ENCODE measurements around the gene MRPL12.

The MRPL12 gene

DNA sequence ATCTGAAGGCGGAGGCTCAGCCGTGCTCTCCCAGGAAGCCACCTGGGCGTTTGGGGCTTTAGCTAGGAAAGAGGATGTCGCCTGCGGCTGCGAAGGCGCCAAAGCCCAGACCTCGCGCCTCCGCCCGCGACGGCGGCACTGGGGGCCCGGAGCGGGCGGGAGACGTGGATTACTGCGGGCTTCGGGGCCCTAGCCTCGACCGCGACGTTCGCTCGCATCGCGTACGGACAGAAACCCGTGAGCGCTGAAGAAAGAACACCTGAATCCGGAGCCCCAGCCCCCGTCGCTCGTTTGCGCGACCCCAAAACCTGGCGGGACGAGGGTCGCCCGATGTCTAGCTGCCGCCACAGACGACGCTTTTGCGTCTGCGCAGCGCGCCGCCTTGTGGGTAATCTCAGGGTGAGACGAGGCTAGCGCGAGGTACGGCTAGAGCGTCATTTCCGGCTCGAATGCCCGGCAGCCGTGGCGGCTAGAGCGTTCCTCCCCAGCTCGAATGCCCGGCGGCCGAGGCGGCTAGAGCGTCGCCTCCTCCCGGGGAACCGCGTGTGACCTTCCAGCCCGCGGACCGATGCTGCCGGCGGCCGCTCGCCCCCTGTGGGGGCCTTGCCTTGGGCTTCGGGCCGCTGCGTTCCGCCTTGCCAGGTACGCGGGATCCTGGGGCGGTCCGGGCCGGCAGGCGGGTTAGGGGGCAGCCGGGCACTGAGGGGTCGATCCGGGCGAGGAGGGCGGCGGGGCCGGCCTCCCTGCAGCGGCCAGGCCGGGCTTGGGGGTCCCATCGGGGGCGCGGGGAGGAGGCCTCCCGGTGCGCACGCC is at the start of gene MRPL12:
MRPL12 (plus strand) TSS at position 434 of the 813 bp plus-strand sequence; CDS start at position 569, 135 bp downstream.
- DNase-seq = peak; percentile 94

DNA sequence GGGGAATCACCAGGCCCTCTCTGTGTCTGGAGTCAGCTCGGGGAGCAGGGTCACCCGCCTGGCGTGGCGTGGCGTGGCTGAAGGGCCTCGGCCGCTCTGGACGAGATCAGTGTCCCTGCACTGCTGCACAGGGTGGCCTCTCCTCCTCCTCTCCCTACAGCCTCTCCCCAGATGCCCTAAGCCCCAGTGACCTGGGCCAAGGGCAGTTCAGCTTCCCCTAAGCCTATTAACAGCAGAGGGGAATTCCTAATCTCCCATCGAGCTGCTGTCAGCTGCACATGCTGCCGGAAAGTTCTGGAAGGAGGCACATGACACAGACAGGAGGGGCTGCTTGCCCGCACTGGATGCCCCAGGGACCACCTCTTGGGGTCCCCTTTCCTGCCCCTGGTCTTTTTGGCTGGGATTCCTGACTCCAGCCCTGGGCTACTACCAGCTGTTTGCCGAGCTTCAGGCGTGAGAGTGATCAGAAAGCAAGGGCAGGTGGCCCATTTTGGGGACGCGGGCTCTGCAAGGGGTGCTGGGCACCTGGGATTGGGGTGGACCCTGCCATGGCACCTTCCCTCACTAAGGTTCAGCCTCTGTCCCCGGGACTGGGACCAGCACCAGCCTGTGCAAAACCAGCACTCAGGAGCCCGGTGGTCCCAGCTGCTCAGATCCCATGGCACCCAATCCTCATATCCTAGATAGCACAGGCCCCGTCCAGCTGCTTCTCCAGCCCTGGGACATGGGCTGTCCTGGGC is 47.6 kb upstream of the MRPL12 start:
- DNase-seq = no peak

DNA sequence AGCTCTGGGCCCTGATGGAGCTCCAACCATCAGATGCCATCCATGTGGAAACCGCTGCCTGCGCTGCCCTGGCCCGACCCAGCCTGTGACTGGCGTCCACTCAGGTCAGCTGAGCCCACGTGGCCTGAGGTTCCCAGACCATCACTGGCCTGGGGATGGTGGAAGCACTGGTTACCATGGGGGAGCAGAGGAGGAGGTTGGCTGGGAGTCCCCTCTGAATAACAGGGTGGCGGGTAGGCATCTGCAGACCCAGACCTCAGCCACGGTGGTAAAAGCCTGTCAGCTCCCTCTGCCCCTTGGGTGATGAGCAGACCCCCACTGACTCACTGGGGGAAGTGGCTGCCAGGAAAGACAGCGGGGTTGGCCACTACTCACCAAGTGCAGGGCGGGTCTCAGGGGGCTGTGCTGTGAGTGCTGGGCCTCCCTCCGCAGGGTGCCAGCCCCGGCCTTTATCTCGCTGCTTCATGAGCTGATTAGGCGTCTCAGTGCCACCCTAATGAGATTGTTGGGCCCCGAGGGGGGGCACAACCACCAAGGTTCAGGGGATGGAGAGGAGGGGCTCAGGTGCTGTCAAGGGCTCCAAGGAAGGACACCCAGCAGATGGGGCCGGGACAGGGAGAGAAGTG is 46.9 kb upstream of the MRPL12 start, which contains the start of gene PDE6G:
PDE6G (minus strand) TSS at position 425 of the 626 bp plus-strand sequence. CDS start 3,237 bp downstream, outside the sequence.
- no peak for DNase-seq

DNA sequence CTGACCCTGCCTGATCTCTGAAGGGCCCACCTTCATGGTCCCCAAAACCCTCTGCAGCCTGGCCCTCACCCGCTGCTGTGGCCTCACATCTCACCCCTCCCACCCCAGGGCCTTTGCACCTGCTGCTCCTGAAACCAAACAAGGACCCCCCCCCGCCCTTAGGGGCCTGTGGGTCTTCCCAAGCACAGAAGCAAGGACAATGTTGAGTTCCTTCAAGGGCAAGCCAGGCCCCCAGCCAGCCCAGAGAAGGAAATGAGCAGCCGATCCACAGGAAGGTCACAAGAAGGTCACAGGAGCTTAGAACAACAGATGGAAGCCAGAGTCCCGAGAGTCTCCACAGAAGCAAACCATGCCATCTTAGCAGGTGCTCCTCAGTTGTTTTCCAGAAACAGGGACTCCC is 46.3 kb upstream of the MRPL12 start:
- no peak for DNase-seq

DNA sequence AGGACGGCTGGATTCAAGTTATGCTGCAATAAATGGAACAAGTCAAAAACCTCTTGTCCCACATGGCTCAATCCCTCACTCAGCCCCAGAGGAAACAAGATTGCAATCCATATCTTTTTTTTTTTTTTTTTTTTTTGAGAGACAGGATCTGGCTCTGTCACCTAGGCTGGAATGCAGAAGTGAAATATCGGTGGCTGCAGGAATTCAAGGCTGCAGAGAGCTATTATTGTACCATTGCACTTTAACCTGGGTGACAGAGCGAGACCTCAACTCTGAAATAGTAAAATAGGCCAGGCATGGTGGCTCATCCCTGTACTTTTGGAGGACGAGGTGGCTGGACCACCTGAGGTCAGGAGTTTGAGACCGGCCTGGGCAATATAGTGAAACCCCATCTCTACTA is 44.1 kb upstream of the MRPL12 start:
- no peak for DNase-seq

DNA sequence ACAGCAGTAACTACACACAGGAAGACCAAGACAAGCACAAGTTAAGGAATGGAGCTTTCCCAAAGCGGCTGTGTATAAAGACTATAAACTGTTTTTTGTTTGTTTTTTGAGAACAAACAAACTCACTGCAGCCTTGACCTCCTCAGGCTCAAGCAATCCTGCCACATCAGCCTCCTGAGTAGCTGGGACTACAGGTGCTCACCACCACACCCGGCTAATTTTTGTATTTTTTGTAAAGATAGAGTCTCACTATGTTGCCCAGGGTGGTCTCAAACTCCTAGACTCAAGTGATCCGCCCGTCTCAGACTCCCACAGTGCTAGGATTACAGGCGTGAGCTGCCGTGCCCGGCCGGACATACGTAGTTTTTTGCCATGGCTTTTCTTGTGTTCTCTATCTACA is 42.7 kb upstream of the MRPL12 start:
- DNase-seq = no peak

DNA sequence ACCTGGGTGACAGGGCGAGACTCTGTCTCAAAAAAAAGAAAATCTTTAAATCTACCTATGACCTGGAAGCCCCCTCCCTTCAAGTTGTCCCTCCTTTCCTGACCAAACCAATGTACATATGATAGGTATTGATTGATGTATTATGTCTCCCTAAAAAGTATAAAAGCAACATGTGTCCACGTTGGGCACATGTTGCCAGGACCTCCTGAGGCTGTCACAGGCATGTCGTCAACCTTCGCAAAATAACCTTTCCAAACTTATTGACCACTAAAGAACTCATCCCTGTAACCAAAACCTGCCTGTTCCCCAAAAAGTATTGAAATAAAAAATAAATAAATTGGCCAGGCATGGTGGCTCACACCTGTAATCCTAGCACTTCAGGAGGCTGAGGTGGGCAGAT is 41.2 kb upstream of the MRPL12 start:
- DNase-seq = no peak

DNA sequence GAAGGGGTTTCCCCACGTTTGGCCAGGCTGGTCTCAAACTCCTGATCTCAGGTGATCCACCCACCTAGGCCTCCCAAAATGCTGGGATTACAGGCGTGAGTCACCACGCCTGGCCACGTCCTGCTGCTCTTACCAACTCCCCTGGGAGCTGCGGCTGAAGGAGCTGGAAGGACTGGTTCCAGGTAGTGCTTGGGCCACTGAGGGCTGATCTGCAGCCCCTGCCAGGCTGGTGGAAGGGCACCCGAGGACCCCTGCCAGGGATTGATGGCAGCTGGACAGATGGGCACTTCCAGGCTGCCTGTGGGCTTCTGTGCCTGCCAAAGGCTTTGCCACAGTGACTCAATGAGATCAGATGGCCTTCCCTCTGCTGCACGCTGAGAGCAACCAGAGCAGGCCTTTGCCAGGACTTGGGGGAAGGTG is 39.1 kb upstream of the MRPL12 start:
- peak; percentile 32 for DNase-seq

DNA sequence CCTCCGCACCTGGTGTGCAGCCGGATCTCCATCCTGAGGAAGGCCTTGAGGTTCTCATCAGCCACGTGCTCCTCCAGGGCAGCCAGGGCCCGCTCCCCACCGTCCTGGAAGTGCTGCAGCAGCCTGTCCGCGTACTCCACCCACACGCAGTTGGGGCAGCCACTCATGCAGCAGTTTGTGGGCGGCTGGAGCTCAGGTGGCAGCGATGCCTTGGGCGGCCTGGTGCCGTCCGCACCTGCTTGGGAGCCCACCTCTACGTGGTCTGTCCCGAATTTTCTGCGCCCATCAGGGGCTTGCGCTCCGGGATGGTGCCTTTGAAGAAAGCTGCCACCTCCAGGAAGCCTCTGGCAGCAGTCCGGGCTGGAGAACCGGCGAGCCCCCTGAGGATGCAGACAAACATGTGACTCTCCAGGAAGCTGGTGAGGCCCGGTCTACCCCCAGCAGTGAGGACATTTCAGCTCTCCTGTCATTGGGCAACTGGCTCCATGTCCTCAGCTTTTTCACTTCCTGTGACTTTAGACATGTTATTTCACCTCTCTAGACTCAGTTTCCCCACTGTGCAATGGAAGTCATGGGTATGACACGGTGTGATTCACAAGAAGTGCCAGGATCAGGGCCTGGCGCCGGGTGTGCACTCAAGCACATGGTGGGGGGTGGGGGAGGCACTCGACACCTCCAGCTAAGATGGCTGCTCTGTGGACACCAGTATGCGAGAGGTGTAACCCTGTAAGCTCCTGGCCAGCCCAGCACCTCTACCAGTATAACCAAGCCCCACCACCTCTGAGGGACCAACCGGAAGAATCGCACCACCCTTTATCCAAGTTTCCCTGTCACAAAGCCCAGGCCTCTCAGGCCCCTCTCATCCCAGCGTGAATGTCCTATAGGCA is 37.7 kb upstream of the MRPL12 start:
- DNase-seq = peak; percentile 79

DNA sequence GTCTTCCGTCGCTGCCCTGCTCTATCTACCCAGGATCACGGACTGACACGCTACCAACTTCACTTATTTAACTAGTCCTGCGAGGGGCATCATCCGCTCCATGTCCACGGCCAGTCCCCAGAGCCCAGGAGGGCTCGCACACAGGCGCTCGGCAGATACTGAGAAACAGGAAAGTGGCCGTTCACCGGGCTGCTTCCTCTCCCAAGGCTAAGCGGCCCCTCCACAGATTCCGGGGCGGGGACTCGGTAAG is 37.1 kb upstream of the MRPL12 start:
- peak; percentile 46 for DNase-seq

DNA sequence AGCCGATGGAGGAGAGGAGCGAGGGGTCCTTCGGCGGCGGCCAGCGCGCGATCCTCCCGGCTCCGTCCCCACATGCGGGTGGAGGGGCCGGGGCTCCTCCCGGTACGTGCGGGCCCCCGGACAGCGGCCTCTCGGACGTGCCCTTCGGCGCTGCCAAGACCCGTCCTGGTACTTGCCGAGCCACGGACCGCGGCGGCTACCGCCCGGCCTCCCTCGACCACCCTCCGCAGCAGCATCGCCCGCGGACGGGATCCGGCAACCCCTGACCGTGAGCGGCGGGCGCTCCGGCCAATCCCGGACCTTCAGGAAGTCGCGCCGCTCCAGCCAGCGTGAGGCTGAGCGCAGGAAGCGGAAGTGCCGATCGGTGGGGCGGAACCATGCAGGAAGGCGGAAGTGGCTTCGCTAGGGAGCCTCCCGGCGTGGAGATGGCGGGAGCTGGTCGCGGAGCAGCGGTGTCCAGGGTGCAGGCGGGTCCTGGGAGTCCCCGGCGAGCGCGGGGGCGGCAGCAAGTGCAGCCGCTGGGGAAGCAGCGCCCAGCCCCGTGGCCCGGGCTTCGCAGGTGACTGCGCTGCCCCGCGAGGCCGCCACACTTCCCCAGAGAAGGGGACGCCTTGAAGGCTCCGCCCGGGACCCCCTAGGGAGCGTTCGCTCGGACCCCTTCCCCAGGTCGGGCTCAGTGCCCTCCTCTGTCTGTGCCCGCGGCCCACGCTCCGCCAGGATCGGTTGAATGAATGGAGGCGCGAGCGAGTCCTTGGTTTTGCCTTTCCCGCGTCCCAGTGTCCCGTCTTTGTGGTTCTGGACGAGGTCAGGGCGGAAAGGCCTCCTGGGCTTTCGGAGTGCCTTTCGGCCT is 36.6 kb upstream of the MRPL12 start, which contains the start of the genes CCDC137 and OXLD1:
CCDC137 (plus strand) TSS at position 396 of the 850 bp plus-strand sequence; CDS start at position 426, 30 bp downstream.
OXLD1 (minus strand) TSS at position 264 of the 850 bp plus-strand sequence; CDS start at position 236, 28 bp downstream.
- peak; percentile 97 for DNase-seq

DNA sequence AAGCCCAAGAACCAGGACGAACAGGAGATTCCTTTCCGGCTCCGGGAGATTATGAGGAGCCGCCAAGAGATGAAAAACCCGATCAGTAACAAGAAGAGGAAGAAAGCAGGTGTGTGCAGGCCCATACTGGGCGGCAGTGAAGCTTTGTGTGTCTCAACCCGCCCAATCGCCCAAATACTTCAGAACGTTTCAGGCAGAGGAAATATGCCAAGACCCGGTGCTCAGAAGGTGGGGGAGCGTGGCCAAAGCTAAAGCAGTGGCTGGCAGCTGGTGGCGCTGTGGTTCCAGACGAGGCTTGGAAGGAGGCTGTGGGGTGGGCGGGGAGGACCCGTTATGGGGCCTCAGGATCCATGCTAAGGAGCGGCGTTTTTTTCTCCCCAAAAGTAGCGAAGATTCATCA is 35.4 kb upstream of the MRPL12 start:
- no peak for DNase-seq

DNA sequence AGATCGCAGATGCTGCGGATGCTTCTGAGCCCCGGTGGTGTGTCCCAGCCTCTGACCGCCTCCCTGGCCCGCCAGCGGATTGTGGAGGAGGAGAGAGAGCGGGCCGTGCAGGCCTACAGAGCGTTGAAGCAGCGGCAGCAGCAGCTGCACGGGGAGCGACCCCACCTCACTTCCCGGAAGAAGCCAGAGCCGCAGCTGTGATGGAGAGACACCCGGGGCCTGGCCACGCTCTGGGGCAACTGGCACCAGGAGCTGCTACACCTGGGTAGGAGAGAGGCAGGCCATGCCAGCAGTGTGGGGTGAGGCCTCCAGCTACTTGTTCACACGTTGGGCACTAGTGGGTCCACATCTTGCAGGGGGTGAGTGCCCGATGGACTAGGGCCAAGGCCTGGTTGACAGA is 30.7 kb upstream of the MRPL12 start:
- DNase-seq = no peak

DNA sequence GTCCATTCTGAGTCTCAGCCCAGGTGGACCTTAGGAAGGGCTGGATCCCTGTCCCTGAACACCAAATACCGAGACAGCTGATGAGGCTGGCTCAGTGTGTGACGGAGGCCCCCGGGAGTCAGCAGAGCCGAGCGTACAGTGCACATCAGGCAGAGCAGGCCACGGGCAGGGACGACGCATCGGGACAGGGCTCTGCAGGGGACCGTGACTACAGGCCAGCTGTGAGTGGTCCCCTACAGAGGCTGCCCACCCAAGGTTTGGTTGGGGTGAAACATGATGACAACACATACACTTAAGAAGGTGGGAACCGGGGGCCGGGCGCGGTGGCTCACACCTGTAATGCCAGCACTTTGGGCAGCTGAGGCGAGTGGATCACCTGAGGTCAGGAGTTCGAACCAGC is 30.2 kb upstream of the MRPL12 start:
- no peak for DNase-seq

DNA sequence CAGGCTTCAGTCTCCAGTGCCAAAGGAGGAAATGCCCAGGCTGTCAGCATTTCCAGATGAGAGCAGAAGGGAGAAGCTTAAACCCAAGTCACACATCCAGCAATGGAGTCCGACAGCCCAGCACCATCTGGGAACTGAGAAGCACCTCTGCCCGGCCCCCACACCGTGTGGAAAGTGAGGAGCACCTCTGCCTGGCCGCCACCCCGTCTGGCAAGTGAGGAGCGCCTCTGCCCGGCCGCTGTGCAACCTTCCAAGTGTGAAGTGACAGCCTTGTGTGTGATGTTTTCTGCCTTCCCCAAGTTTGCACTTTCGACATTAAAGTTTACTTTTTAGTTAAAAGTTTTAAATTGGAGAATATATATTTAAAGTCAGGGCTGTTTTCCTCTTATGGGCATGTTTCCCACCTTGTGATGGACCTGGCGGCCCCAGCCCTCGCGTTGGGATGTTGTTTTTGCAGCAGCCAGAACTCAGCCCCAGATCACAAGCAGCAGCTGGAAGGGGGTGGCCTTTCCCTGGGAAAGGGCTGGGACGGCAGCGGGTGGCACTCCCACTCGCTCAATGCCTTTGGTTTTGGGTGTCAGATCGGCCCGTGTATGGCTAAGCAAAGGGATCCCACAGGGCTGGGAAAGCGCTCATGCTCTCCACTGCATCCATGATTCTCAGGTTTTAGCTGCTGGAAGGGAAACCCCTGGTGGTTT is 29.5 kb upstream of the MRPL12 start:
- DNase-seq = no peak

DNA sequence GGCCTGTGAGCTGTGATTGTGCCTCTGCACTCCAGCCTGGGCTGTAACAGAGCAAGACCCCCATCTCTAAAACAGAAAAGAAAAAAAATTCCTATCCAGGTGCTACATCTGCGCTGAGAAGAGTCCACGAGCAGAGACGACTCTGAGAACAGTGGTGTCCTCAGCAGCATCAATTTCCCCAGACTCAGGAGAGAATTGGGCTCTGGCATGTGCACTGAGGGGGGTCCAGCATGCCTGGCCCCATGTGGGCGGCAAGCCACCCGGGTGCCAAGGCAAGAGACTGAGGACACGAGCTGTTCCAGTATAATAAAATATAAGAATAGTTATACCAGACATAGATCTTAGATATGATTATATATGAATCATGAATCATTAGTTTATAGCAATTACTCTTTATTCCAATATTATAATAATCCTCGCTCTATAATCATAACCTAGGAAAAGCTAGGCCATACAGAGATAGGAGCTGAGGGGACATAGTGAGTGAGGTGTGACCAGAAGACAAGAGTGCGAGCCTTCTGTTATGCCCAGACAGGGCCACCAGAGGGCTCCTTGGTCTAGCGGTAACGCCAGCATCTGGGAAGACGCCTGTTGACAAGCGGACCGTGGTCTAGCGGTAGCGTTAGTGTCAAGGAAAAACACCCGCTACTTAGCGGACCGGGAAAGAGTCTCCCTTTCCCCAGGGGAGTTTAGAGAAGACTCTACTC is 27.5 kb upstream of the MRPL12 start:
- DNase-seq = peak; percentile 45

DNA sequence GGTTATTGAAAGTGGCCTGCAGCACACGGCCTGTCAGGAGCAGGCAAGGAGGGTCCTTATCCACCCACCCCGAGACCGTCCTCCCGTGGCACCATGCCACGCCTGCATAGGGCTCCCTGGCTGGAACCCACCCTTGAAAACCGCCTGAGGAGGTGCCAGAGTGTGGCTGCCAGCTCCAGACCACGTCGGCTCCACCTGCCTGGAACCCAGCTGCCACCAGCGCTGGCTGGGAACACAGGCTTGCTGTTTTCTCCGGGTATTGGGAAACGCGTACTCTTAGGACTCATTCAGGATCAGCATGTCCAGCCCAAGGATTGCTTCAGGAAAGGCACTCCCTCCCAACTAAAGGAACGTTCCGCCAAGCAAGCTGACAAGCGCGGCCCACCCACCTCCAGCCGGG is 26.3 kb upstream of the MRPL12 start:
- no peak for DNase-seq

DNA sequence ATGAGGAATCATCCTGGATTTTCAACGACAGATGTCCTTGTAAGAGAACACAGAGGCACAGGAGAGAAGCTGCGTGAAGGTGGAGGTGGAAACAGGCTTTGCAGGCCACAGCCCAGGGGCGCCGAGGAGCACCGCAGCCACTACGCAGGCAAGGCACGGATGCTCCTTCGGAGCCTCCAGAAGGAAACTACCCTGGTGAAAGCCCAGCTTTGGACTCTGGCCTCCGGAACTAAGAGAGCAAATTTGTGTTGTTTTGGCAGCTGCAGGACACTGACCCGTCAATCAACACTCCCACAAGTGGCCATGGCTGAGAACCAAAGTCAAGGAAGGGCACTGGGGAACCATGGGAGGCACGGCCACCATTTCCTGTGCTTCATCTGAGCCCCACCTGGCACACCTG is 23.0 kb upstream of the MRPL12 start:
- DNase-seq = no peak

DNA sequence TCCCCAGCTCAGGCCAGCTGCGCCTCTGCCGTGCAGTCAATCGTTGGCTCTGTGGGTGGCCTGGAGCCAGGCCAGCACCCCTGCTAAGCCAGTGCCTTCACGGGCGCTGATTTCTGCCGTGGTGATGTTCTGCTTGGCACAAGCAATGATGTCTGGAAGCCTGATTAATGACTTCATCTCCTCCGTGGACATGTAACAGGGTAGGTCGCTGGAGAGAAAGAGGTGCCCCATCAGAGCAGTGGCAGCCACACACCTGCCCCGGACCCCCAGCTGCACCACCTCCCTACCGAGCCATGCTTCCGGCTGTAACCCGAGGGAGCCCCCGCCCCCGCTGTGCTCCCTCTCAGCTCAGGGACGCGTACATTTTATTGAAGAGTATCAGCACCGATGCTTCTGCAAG is 21.5 kb upstream of the MRPL12 start:
- DNase-seq = no peak

DNA sequence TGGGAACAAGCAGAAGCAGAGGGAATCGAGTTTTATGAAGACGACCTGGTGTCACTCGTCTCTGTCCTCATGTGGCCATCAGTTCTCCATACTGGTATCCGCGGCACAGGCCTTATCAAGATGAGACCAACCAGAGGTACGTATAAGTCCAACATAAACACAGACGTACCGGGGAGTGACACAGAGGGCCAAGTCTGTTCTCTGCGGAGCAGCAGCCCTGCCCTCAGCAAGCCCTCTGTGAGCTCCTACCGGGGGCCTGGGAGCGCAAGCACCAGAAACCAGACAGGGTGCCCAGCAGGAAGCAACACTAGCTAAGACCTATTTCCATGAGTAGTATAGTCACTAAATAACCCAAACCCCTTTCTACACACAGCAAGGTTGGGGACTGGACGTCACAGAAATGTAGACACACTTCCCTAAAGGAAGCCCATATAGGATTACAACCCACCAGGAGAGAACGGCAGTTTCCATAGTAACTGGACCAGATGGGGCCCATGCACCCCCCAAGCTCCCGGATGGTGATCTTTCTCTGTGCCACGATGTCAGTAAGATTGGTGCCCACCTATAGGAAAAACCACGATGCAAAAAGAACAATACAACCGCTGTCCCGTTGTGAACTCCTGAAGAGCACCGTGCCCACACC is 20.5 kb upstream of the MRPL12 start:
- DNase-seq = no peak
